ENCODE results near the gene TSPAN2.

DNA sequence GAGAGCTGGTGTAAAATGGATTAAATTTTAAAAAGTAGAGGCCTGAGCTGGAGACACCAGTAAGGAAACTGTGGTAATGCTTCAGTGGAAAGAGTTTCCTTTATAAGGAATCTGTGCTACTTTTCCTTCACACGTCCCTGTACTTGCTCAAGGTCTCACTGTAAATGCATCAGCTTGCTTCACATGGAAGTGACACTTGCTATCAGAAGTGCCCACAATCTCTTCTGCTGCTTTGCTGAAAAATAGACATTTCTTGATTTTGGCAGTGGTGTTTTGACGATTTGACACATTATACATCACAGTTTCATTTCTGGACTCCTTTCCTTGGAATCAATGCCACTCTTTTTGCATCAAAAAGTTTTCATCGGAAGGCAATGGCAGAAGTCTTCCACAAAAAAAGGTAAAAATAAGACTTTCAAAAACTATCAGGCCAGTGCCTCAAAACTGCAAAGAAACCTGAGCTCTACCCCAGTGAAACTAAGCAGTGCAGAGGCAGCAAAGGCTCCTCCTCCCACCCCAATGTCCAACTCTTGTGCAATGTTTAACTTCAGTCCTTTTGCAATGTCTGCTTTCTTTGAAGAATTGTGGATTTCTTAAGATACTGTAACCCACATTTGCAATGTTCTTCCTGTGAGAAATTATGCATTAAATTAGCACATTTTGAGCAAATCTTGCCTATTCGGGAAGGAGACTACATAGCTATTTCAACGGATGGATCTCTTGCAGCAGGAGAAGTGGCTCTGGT, 18.4 kb upstream of the TSPAN2 start:
- TF ChIP-seq, protein P1, sequence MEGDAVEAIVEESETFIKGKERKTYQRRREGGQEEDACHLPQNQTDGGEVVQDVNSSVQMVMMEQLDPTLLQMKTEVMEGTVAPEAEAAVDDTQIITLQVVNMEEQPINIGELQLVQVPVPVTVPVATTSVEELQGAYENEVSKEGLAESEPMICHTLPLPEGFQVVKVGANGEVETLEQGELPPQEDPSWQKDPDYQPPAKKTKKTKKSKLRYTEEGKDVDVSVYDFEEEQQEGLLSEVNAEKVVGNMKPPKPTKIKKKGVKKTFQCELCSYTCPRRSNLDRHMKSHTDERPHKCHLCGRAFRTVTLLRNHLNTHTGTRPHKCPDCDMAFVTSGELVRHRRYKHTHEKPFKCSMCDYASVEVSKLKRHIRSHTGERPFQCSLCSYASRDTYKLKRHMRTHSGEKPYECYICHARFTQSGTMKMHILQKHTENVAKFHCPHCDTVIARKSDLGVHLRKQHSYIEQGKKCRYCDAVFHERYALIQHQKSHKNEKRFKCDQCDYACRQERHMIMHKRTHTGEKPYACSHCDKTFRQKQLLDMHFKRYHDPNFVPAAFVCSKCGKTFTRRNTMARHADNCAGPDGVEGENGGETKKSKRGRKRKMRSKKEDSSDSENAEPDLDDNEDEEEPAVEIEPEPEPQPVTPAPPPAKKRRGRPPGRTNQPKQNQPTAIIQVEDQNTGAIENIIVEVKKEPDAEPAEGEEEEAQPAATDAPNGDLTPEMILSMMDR (IDR thresholded peaks at IDR 0.05; ENCODE audit: insufficient read depth, low read length, poor library complexity, severe bottlenecking), result no peak
- TF ChIP-seq EZH2phosphoT487 (conservative IDR thresholded peaks at IDR 0.05; ENCODE audit: low read length), result no peak

Measured in SU-DHL-6 (cell line).